Measurements from ENCODE around the gene RNF166.

- TF ChIP-seq, protein P1, sequence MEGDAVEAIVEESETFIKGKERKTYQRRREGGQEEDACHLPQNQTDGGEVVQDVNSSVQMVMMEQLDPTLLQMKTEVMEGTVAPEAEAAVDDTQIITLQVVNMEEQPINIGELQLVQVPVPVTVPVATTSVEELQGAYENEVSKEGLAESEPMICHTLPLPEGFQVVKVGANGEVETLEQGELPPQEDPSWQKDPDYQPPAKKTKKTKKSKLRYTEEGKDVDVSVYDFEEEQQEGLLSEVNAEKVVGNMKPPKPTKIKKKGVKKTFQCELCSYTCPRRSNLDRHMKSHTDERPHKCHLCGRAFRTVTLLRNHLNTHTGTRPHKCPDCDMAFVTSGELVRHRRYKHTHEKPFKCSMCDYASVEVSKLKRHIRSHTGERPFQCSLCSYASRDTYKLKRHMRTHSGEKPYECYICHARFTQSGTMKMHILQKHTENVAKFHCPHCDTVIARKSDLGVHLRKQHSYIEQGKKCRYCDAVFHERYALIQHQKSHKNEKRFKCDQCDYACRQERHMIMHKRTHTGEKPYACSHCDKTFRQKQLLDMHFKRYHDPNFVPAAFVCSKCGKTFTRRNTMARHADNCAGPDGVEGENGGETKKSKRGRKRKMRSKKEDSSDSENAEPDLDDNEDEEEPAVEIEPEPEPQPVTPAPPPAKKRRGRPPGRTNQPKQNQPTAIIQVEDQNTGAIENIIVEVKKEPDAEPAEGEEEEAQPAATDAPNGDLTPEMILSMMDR (conservative IDR thresholded peaks at IDR 0.05; ENCODE audit: low read depth, low read length): no peak
- no peak for TF ChIP-seq EZH2 (IDR thresholded peaks at IDR 0.05; ENCODE audit: borderline replicate concordance, low read depth, low read length, poor library complexity, severe bottlenecking)
Observed at GRCh38 chr16:88748364-88748763, 42.2 kb upstream of the RNF166 start.
